ENCODE data around the gene UBALD2. TPM values are rescaled to one million over a fixed set of nuclear protein-coding genes. Genes with fewer than 3 reads are reported as not detected.

The UBALD2 gene
- total RNA-seq, 1 experiment from 2014 or later = 109 TPM

DNA sequence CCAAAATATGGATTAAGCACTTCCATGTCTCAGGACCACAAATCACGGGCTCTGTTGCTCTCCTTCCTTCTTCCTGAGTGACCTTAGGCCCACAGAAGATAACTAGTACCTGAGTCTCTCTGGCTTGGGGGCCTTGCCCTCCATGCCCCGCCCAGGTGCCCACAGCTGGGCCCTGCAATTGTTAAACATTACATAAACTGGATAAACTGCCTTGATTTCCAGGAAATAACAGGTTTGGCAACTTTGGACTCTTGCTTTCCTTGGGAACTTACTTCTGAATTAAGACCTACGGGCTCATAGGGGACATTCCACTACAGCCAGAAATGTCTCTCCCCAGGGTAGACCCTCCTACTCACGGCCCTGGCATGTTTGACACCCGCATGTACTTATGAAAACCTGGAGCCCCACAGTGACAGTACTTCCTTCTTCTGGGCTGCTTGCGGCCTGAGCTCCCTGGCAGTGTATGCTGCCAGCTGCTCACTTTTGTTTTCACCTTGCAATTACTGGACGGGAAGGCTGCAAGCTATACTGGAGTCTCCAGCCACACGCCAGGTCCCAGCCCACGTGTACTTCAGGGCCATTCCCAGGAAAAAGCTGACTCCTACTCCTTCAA lies 2.3 kb upstream of the UBALD2 start:
- no peaks in the 10 kb centered on the region for H3K9me3 Mint-ChIP-seq (ENCODE audit: unreplicated experiment)
- DNase-seq (ENCODE audit: unreplicated experiment) = no peak
- intact Hi-C loops (cut with micrococcal nuclease) = no loop called here
- TF ChIP-seq, protein P1, sequence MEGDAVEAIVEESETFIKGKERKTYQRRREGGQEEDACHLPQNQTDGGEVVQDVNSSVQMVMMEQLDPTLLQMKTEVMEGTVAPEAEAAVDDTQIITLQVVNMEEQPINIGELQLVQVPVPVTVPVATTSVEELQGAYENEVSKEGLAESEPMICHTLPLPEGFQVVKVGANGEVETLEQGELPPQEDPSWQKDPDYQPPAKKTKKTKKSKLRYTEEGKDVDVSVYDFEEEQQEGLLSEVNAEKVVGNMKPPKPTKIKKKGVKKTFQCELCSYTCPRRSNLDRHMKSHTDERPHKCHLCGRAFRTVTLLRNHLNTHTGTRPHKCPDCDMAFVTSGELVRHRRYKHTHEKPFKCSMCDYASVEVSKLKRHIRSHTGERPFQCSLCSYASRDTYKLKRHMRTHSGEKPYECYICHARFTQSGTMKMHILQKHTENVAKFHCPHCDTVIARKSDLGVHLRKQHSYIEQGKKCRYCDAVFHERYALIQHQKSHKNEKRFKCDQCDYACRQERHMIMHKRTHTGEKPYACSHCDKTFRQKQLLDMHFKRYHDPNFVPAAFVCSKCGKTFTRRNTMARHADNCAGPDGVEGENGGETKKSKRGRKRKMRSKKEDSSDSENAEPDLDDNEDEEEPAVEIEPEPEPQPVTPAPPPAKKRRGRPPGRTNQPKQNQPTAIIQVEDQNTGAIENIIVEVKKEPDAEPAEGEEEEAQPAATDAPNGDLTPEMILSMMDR (IDR thresholded peaks at IDR 0.05; ENCODE audit: unreplicated experiment) = no peak
- POLR2A ChIA-PET = interaction anchor here (0.6 to 4.3 kb wide), 4 partner anchors 9 to 358 kb away, joined by 3 to 56 read pairs (median 6); partner anchors contain the start of gene MRPL38
- no TSS peak for BruUV-seq (replicated peaks)
- peaks cover 20% of the 10 kb centered on the region for H3K36me3 Mint-ChIP-seq (ENCODE audit: insufficient read depth, unreplicated experiment)
- H3K27ac Mint-ChIP-seq (ENCODE audit: low read depth, unreplicated experiment) = no peak overlapping the region
- H3K4me1 Mint-ChIP-seq (ENCODE audit: insufficient read depth, unreplicated experiment) = peaks cover 2% of the 10 kb centered on the region
- no peak overlapping the region for H3K4me3 Mint-ChIP-seq (ENCODE audit: unreplicated experiment)
- CTCF ChIA-PET = interaction anchor here (0.6 to 1.1 kb wide), 4 partner anchors 17 to 496 kb away, joined by 3 to 4 read pairs (median 3); no protein-coding TSS in a partner anchor
- no peaks in the 10 kb centered on the region for H3K27me3 Mint-ChIP-seq (ENCODE audit: insufficient read depth, unreplicated experiment)

DNA sequence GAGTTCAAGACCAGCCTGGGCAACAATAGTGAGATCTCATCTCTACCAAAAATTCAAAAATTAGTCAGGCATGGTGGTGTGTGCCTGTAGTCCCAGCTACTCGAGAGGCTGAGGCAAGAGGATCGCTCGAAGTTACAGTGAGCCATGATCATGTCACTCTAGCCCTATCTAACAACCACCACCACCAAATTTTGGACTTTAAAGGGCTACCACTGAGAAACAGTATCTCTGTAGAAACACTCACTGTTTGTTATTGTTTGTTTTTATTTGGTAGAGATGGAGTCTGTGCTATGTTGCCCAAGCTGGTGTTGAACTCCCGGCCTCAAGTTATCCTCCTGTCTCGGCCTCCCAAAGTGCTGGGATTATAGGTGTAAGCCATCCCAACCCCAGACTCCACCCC lies 1.3 kb upstream of the UBALD2 start:
- no TSS peak for BruUV-seq (replicated peaks)
- Mint-ChIP-seq H3K27me3 (ENCODE audit: insufficient read depth, unreplicated experiment) (no peaks in the 10 kb centered on the region), H3K27ac (ENCODE audit: low read depth, unreplicated experiment) (peak overlapping the region; percentile 87), H3K9me3 (ENCODE audit: unreplicated experiment) (no peaks in the 10 kb centered on the region), H3K36me3 (ENCODE audit: insufficient read depth, unreplicated experiment) (peaks cover 26% of the 10 kb centered on the region), H3K4me1 (ENCODE audit: insufficient read depth, unreplicated experiment) (peaks cover 7% of the 10 kb centered on the region), H3K4me3 (ENCODE audit: unreplicated experiment) (no peak overlapping the region)
- DNase-seq (ENCODE audit: unreplicated experiment) = no peak
- TF ChIP-seq, protein P1 (IDR thresholded peaks at IDR 0.05; ENCODE audit: unreplicated experiment) = no peak
- intact Hi-C loops (cut with micrococcal nuclease) = loop anchor here (1.0 kb wide), 1 partner anchor 12 kb away; no protein-coding TSS in a partner anchor
- ChIA-PET CTCF (interaction anchor here (1.0 kb wide), 1 partner anchor 13 kb away, joined by 3 read pairs; no protein-coding TSS in a partner anchor), POLR2A (interaction anchor here (0.6 to 4.3 kb wide), 13 partner anchors 10 to 409 kb away, joined by 3 to 56 read pairs (median 5); partner anchors contain the start of genes EVPL, EXOC7, MRPL38 and WBP2)

DNA sequence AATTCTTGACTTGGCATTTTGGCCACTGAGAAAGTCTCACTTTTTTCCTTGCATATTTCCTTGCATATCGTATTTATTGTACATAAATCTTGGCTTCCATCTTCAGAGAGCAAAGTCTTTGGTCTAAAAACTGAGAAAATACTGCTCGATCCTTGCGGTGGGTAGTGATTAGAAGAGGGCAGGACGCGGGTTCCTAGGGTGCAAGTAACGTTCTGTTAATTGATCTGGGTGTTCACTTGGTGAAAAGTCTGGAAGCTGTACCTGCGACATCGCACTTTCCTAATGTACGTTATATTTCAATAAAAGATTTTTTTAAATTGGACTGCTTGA lies 758 bp upstream of the UBALD2 start:
- Mint-ChIP-seq H3K36me3 (ENCODE audit: insufficient read depth, unreplicated experiment) (peaks cover 26% of the 10 kb centered on the region), H3K9me3 (ENCODE audit: unreplicated experiment) (no peaks in the 10 kb centered on the region), H3K27ac (ENCODE audit: low read depth, unreplicated experiment) (peak overlapping the region; percentile 87), H3K4me1 (ENCODE audit: insufficient read depth, unreplicated experiment) (peaks cover 7% of the 10 kb centered on the region), H3K27me3 (ENCODE audit: insufficient read depth, unreplicated experiment) (no peaks in the 10 kb centered on the region), H3K4me3 (ENCODE audit: unreplicated experiment) (peak overlapping the region; percentile 76)
- BruUV-seq (replicated peaks) = TSS peak; percentile 59
- ChIA-PET CTCF (interaction anchor here (0.6 to 1.0 kb wide), 3 partner anchors 13 to 145 kb away, joined by 3 to 4 read pairs (median 3); no protein-coding TSS in a partner anchor), POLR2A (interaction anchor here (0.5 to 4.3 kb wide), 29 partner anchors 11 to 481 kb away, joined by 3 to 56 read pairs (median 5); partner anchors contain the start of genes EVPL, EXOC7, MRPL38 and PRPSAP1)
- TF ChIP-seq, protein P1 (IDR thresholded peaks at IDR 0.05; ENCODE audit: unreplicated experiment) = no peak
- DNase-seq (ENCODE audit: unreplicated experiment) = no peak
- intact Hi-C loops (cut with micrococcal nuclease) = loop anchor here (1.0 kb wide), 1 partner anchor 12 kb away; no protein-coding TSS in a partner anchor

DNA sequence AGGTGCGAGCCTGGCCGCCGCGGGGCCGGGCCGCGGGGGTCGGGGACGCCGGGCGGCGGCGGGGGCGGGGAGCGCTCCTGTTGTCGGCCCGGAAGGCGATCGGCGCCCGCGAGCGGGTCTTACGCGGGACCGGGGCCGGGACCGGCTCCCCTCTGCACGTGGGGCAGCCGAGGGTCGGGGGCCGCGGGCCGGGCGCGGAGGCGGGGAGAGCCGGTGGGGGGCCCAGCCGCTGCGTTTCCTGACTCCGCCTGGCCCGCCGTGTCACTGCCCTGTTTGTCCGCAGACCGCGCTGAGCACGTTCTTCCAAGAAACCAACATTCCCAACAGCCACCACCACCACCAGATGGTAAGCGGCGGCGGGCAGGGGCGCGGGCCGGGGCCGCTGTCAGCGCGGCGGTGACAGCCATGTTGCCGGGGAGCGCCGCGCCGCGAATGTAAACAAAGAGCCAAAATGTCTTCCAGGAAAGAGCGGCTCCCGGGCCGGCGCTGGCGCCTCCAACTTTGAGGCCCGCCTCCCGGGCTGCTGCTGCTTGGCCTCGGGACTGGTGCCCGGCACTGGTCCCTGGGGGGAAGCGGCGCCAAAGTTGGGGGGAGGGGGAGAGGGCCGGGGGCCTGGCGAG lies 586 bp downstream of the UBALD2 start:
- Mint-ChIP-seq H3K4me1 (ENCODE audit: insufficient read depth, unreplicated experiment) (peaks cover 7% of the 10 kb centered on the region), H3K27ac (ENCODE audit: low read depth, unreplicated experiment) (peak overlapping the region; percentile 87), H3K9me3 (ENCODE audit: unreplicated experiment) (no peaks in the 10 kb centered on the region), H3K27me3 (ENCODE audit: insufficient read depth, unreplicated experiment) (no peaks in the 10 kb centered on the region), H3K36me3 (ENCODE audit: insufficient read depth, unreplicated experiment) (peaks cover 34% of the 10 kb centered on the region), H3K4me3 (ENCODE audit: unreplicated experiment) (peak overlapping the region; percentile 76)
- TF ChIP-seq, protein P1 (IDR thresholded peaks at IDR 0.05; ENCODE audit: unreplicated experiment) = no peak
- intact Hi-C loops (cut with micrococcal nuclease) = no loop called here
- ChIA-PET POLR2A (interaction anchor here (0.9 to 4.3 kb wide), 21 partner anchors 10 to 860 kb away, joined by 3 to 56 read pairs (median 6); partner anchors contain the start of genes EXOC7, GRB2, MRPL38 and PRPSAP1), CTCF (interaction anchor here (1.2 kb wide), 1 partner anchor 143 kb away, joined by 3 read pairs; no protein-coding TSS in a partner anchor)
- no TSS peak for BruUV-seq (replicated peaks)
- no peak for DNase-seq (ENCODE audit: unreplicated experiment)
